ENCODE measurements around the gene CCR9.

The CCR9 gene

GRCh38 chr3:45864760-45865519 lies 21.4 kb upstream of the CCR9 start:
- no peaks in the 10 kb centered on the region for H4K20me1 ChIP-seq (ENCODE audit: insufficient read depth, low read length, poor library complexity, severe bottlenecking)
- H3K27me3 ChIP-seq (ENCODE audit: insufficient read depth, low read length, poor library complexity, severe bottlenecking), result no peaks in the 10 kb centered on the region
- no peak overlapping the region for H3K4me3 ChIP-seq (ENCODE audit: low read length, poor library complexity, severe bottlenecking)
- no peak overlapping the region for H3K9ac ChIP-seq (ENCODE audit: low read depth, low read length, poor library complexity, severe bottlenecking)
- H3K9me3 ChIP-seq (ENCODE audit: insufficient read depth, low read depth, low read length), result no peaks in the 10 kb centered on the region
- no peak for TF ChIP-seq CTCF (conservative IDR thresholded peaks at IDR 0.05; ENCODE audit: low read length)
- TF ChIP-seq EZH2phosphoT487 (IDR thresholded peaks at IDR 0.05; ENCODE audit: borderline replicate concordance), result no peak
- H3K36me3 ChIP-seq (ENCODE audit: insufficient read depth, low read length), result no peaks in the 10 kb centered on the region
- no peaks in the 10 kb centered on the region for H3F3A ChIP-seq (ENCODE audit: low read depth)
- no peaks in the 10 kb centered on the region for H3K79me2 ChIP-seq (ENCODE audit: insufficient read depth, low read length)
- H2AFZ ChIP-seq (ENCODE audit: low read length), result no peak overlapping the region
- H3K4me2 ChIP-seq (ENCODE audit: low read depth, low read length, poor library complexity, severe bottlenecking), result no peak overlapping the region
- peaks cover 32% of the 10 kb centered on the region for H3K4me1 ChIP-seq (ENCODE audit: insufficient read depth, low read length, poor library complexity, severe bottlenecking)
- H3K9me2 ChIP-seq (replicated peaks; ENCODE audit: low read depth, low read length), result no peaks in the 10 kb centered on the region

GRCh38 chr3:45865563-45865962 lies 20.8 kb upstream of the CCR9 start:
- H4K20me1 ChIP-seq (ENCODE audit: insufficient read depth, low read length, poor library complexity, severe bottlenecking), result no peaks in the 10 kb centered on the region
- H3K27me3 ChIP-seq (ENCODE audit: insufficient read depth, low read length, poor library complexity, severe bottlenecking), result no peaks in the 10 kb centered on the region

GRCh38 chr3:45868213-45868612 lies 18.1 kb upstream of the CCR9 start:
- Histone ChIP-seq H4K20me1 (ENCODE audit: insufficient read depth, low read length, poor library complexity, severe bottlenecking) (no peaks in the 10 kb centered on the region), H3K79me2 (ENCODE audit: insufficient read depth, low read length) (no peaks in the 10 kb centered on the region), H3K9me2 (replicated peaks; ENCODE audit: low read depth, low read length) (no peaks in the 10 kb centered on the region), H3K27me3 (ENCODE audit: insufficient read depth, low read length, poor library complexity, severe bottlenecking) (no peaks in the 10 kb centered on the region), H3K36me3 (ENCODE audit: insufficient read depth, low read length) (no peaks in the 10 kb centered on the region), H2AFZ (ENCODE audit: low read length) (no peak overlapping the region), H3F3A (ENCODE audit: low read depth) (peaks cover 5% of the 10 kb centered on the region; the same call in 1 of the 2 replicates), H3K9ac (ENCODE audit: low read depth, low read length, poor library complexity, severe bottlenecking) (no peak overlapping the region), H3K4me3 (ENCODE audit: low read length, poor library complexity, severe bottlenecking) (no peak overlapping the region), H3K4me2 (ENCODE audit: low read depth, low read length, poor library complexity, severe bottlenecking) (no peak overlapping the region), H3K4me1 (ENCODE audit: insufficient read depth, low read length, poor library complexity, severe bottlenecking) (peaks cover 57% of the 10 kb centered on the region), H3K9me3 (ENCODE audit: insufficient read depth, low read depth, low read length) (no peaks in the 10 kb centered on the region)
- TF ChIP-seq CTCF (conservative IDR thresholded peaks at IDR 0.05; ENCODE audit: low read length), result no peak

More at GRCh38 chr3:45865563-45865962, 20.8 kb upstream of the CCR9 start:
- Histone ChIP-seq H3K36me3 (ENCODE audit: insufficient read depth, low read length) (no peaks in the 10 kb centered on the region), H3F3A (ENCODE audit: low read depth) (peaks cover 3% of the 10 kb centered on the region; the same call in 1 of the 2 replicates), H3K4me2 (ENCODE audit: low read depth, low read length, poor library complexity, severe bottlenecking) (no peak overlapping the region), H3K9me2 (replicated peaks; ENCODE audit: low read depth, low read length) (no peaks in the 10 kb centered on the region), H3K4me3 (ENCODE audit: low read length, poor library complexity, severe bottlenecking) (no peak overlapping the region), H3K9me3 (ENCODE audit: insufficient read depth, low read depth, low read length) (no peaks in the 10 kb centered on the region), H3K79me2 (ENCODE audit: insufficient read depth, low read length) (no peaks in the 10 kb centered on the region), H3K9ac (ENCODE audit: low read depth, low read length, poor library complexity, severe bottlenecking) (no peak overlapping the region), H3K4me1 (ENCODE audit: insufficient read depth, low read length, poor library complexity, severe bottlenecking) (peaks cover 35% of the 10 kb centered on the region), H2AFZ (ENCODE audit: low read length) (no peak overlapping the region)
- TF ChIP-seq EZH2phosphoT487 (IDR thresholded peaks at IDR 0.05; ENCODE audit: borderline replicate concordance) (no peak), CTCF (conservative IDR thresholded peaks at IDR 0.05; ENCODE audit: low read length) (no peak)

Data from Loucy (cell line).